Ascending aorta (tissue), 2 donors: ENCODE results near the gene CD48. TPM values are rescaled to one million over a fixed set of nuclear protein-coding genes. Genes with fewer than 3 reads are reported as not detected.
A peak's percentile ranks its signal among the peaks of the same experiment; 100 is the strongest.

Experiments used
- DNase-seq, 2 donors: peaks; one replicate each; pipeline ENCODE4 v3.0.0-alpha.2; 2019; ENCODE audit warnings: low spot score in 2 of 2
- H3K27ac ChIP-seq, 2 donors: fragments of 200-600 bp; sonication (generic); one replicate each; pipeline ENCODE4 v1.5.1; 2016 to 2017; ENCODE audit warnings: mild to moderate bottlenecking in 1 of 2
- H3K27me3 ChIP-seq: fragments of 200-600 bp; sonication (generic); one replicate; pipeline ENCODE4 v1.5.1; 2017
- H3K36me3 ChIP-seq, 2 donors: fragments of 200-600 bp; sonication (generic); one replicate each; pipeline ENCODE4 v1.5.1; 2016
- H3K4me1 ChIP-seq, 2 donors: fragments of 200-600 bp; sonication (generic); one replicate each; pipeline ENCODE4 v1.5.1; 2016 to 2017; ENCODE audit warnings: mild to moderate bottlenecking in 1 of 2
- H3K4me3 ChIP-seq, 2 donors: fragments of 200-600 bp; sonication (generic); one replicate each; pipeline ENCODE4 v1.5.1; 2016 to 2017; ENCODE audit warnings: mild to moderate bottlenecking in 1 of 2
- H3K9me3 ChIP-seq, 2 donors: fragments of 200-600 bp; sonication (generic); one replicate each; pipeline ENCODE4 v1.5.1; 2016
- intact Hi-C: fragments of 100-400 bp; cut with DNase I; formaldehyde crosslinking; loops from one replicate; pipeline ENCODE4 v1.15.1; 2023
- total RNA-seq: library from RNA; depleted of rRNA; stranded (reverse); fragments of >200 nt; gene quantifications from one replicate; pipeline ENCODE4 v1.1.0, GENCODE V29; 2016
- TF ChIP-seq, protein P1 (sequence below), 3 experiments: fragments of 200-600 bp in 2 of 3; fragments of 450-650 bp in 1 of 3; sonication (generic) in 2 of 3; IDR thresholded peaks; one replicate each; pipeline ENCODE4 v1.5.1; 2016 to 2019; ENCODE audit warnings: antibody characterized with exemption in 3 of 3, mild to moderate bottlenecking in 1 of 3, moderate library complexity in 1 of 3

CD48 gene
- total RNA-seq, 1 donor from 2014 or later, result not detected

DNA sequence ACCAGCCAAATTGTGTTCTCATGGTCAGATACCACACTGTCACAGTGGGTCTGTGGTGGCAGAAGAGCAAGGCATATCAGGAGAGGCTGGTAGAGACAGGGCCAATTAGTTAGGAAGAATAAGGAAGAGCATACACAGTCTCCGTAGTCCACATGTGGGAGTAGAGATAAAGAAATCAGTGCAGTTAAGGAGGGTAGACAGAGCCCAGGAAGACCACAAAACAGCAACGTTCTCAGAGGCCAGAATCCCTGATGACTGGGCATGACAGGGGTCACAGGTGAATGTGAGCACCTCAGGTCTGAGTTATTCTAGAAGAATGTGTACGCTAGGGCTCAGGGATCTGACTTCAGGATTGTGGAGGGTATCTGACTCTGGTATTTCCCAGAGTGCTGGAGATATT, 31.7 kb downstream of the CD48 start:
- intact Hi-C loops, result no loop called here
- no peak for DNase-seq
- no peak overlapping the region for H3K4me3 ChIP-seq
- H3K36me3 ChIP-seq, result no peaks in the 10 kb centered on the region
- no peaks in the 10 kb centered on the region for H3K4me1 ChIP-seq
- H3K27ac ChIP-seq, result no peak overlapping the region
- TF ChIP-seq, protein P1, sequence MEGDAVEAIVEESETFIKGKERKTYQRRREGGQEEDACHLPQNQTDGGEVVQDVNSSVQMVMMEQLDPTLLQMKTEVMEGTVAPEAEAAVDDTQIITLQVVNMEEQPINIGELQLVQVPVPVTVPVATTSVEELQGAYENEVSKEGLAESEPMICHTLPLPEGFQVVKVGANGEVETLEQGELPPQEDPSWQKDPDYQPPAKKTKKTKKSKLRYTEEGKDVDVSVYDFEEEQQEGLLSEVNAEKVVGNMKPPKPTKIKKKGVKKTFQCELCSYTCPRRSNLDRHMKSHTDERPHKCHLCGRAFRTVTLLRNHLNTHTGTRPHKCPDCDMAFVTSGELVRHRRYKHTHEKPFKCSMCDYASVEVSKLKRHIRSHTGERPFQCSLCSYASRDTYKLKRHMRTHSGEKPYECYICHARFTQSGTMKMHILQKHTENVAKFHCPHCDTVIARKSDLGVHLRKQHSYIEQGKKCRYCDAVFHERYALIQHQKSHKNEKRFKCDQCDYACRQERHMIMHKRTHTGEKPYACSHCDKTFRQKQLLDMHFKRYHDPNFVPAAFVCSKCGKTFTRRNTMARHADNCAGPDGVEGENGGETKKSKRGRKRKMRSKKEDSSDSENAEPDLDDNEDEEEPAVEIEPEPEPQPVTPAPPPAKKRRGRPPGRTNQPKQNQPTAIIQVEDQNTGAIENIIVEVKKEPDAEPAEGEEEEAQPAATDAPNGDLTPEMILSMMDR (IDR thresholded peaks at IDR 0.05), result no peak
- H3K27me3 ChIP-seq, result no peaks in the 10 kb centered on the region
- H3K9me3 ChIP-seq, result no peaks in the 10 kb centered on the region

DNA sequence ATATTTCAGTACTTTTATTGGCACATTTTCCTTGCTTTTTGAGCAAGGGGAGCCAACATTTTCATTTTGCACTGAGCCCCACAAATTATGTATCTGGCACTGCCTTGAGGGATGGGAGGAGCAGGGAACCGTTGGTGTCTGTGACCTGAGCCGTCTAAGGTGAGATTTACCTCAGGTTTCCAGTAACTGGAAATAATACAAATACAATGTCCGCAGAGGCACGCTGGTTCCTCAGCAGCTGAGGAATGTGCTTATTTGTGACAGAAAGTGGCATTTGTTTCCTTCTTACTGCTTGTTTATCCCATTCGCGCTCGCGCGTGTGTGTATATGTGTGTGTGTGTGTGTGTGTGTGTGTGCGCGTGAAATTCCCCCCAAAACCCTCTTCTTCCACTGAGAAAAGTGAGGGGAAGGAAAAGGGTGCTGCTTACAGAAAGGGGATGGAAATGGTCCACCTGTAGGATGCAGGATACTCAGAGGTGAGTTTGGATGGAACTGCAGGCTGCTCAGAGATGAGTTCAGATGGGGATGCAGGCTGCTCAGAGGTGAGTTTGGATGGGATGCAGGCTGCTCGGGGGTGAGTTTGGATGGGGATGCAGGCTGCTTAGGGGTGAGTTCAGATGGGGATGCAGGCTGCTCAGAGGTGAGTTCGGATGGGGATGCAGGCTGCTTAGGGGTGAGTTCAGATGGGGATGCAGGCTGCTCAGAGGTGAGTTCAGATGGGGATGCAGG, 34.6 kb downstream of the CD48 start:
- TF ChIP-seq, protein P1 (IDR thresholded peaks at IDR 0.05), result no peak
- H3K27ac ChIP-seq, result no peak overlapping the region
- intact Hi-C loops, result no loop called here
- H3K4me1 ChIP-seq, result no peaks in the 10 kb centered on the region
- DNase-seq, result no peak
- no peaks in the 10 kb centered on the region for H3K36me3 ChIP-seq
- no peaks in the 10 kb centered on the region for H3K9me3 ChIP-seq
- no peaks in the 10 kb centered on the region for H3K27me3 ChIP-seq
- no peak overlapping the region for H3K4me3 ChIP-seq

DNA sequence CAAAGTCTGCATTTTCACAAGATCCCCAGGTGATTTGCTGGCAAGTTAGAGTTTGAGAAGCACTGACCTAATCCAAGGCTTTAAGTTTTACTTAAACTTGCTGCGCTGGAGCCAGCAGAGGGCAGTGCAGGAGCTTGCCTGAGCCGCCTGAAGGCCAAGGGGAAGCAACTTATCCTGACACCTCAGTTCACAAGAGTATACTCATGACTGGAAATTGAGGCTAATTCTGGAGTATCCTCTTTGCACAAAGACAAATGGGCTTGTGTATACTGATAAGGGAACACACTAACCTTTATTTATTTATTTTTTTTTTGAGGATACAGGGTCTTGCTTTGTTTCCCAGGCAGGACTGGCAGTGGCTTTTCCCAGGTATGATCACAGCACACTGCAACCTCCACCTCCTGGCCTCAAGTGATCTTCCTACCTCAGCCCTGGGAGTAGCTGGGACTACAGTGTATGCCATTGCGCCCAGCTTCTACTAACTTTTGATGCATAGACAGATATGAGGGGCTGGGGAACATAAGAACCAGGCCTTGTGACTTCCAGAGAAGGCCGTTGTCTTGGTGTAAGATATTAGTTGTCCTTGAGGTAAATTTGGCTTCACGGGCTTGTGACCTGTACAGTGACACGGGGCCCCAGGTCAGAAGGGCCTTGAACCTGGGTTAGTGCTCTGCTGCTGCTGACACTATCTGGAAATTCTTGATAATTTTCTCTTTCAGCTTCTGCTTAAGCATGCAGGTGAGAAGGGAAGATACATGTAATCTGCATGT, 35.8 kb downstream of the CD48 start:
- Histone ChIP-seq H3K4me1 (no peaks in the 10 kb centered on the region), H3K9me3 (no peaks in the 10 kb centered on the region), H3K27me3 (no peaks in the 10 kb centered on the region), H3K27ac (no peak overlapping the region), H3K4me3 (no peak overlapping the region), H3K36me3 (no peaks in the 10 kb centered on the region)
- peak in 1 of 2 donors; percentile 73 for DNase-seq
- TF ChIP-seq, protein P1 (IDR thresholded peaks at IDR 0.05), result peak; percentile 32 to 51 (median 33)
- intact Hi-C loops, result no loop called here

DNA sequence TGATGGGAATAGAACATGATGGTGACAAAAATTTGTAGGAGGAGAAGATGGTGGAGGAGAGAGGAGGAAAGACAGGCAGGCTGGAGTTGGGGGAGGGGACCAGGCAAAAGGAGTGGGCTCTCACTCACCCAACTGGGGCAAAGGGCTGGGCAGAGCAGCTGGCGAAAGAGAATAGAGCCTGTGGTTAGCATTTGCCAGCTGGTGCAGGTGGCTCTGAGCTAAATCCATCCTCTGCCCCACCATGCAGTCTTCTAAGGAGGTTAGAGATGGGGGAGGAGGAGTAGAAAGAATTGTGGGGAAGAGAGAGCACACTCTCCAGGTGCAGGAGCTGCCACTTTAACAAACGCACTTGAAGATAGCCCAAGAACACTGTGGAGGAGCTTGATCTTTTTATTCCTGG, 37.2 kb downstream of the CD48 start:
- DNase-seq, result no peak
- Histone ChIP-seq H3K4me1 (no peaks in the 10 kb centered on the region), H3K9me3 (no peaks in the 10 kb centered on the region), H3K4me3 (no peak overlapping the region), H3K27me3 (no peaks in the 10 kb centered on the region), H3K36me3 (no peaks in the 10 kb centered on the region), H3K27ac (no peak overlapping the region)
- TF ChIP-seq, protein P1 (IDR thresholded peaks at IDR 0.05), result no peak
- intact Hi-C loops, result no loop called here

DNA sequence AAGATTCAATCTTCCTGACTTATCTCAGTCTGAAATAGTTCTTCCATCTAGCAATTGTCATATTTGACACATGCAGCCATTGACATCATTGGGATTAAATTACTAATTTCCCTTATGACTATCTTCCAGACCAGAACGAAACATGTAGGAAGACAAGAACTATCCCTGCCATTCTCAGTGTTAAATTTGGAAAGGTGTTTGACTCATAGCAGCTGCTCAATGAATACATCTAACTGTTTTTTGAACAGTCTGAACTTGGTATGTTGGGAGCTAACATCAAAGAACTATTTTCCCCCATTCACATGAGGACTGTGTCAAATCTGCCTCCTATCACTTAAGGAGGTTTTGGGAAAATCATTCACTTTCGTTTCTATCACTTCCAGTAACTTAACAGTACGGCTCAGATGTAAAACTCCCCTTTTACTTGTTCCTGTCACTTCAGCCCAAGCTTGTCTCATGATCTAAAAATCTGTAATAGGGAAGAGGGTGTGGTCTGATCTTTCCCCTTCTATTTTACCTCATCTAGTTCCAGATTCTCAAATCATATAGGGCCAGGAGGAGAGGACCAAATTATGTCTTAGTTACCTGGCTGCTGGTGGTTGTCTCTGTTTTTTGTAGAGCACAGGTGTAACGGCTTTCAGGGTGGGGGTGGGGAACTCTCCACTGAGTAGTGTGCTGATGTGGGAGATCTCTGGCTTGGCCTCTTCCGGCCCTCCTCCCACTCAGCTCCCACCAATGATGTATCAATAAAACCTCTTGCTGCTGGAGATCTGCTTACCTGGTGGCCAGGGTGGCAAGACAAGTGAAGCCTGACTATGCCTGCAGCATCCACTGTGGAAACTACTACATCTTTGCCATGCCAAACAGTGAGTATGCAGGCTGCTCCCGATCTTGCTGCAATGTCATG, 38.6 kb downstream of the CD48 start:
- no peaks in the 10 kb centered on the region for H3K4me1 ChIP-seq
- no peak overlapping the region for H3K4me3 ChIP-seq
- H3K9me3 ChIP-seq, result peaks cover 0 to 6% of the 10 kb centered on the region in 2 donors
- H3K36me3 ChIP-seq, result no peaks in the 10 kb centered on the region
- H3K27ac ChIP-seq, result no peak overlapping the region
- TF ChIP-seq, protein P1 (IDR thresholded peaks at IDR 0.05), result no peak
- intact Hi-C loops, result no loop called here
- DNase-seq, result no peak
- H3K27me3 ChIP-seq, result no peaks in the 10 kb centered on the region
